SK-N-SH (cell line): ENCODE data around the gene ATP8A1. TPM values are rescaled to one million over a fixed set of nuclear protein-coding genes. Genes with fewer than 3 reads are reported as not detected.
A peak's percentile ranks its signal among the peaks of the same experiment; 100 is the strongest.

Experiments used
- CTCF ChIA-PET: fragments of 300-600, 350-600 bp; formaldehyde crosslinking; extraction: SDS; loops from one replicate; lab custom pipeline; 2021; lab: Yijun Ruan, JAX
- POLR2A ChIA-PET: fragments of 350-600 bp; sonication (Branson Sonifier 250); formaldehyde crosslinking; extraction: SDS; loops from one replicate; lab custom pipeline; 2020; ENCODE audit warnings: antibody characterized with exemption, inconsistent platforms; lab: Yijun Ruan, JAX
- DNase-seq: peaks from one replicate; pipeline ENCODE4 v3.0.0; 2012
- H2AFZ ChIP-seq: fragments of 200-600 bp; sonication (generic); 2 replicates; pipeline ENCODE4 v1.8.1; 2016; ENCODE audit warnings: antibody characterized with exemption, mild to moderate bottlenecking, low read depth
- H3F3A ChIP-seq: fragments of 200-600 bp; sonication (generic); replicated peaks from 2 replicates; pipeline ENCODE3; 2016; ENCODE audit warnings: antibody characterized with exemption, mild to moderate bottlenecking; ENCODE audit not compliant: insufficient read depth
- H3K27ac ChIP-seq, 2 experiments: fragments of 200-500 bp in 1 of 2; fragments of 200-600 bp in 1 of 2; sonication (Bioruptor generic) in 1 of 2; sonication (generic), shearing (Covaris generic) in 1 of 2; 2 replicates each; pipeline versions ENCODE4 v1.5.1 to v1.6.1; 2014 to 2016; ENCODE audit warnings: low read depth in 2 of 2, inconsistent platforms in 1 of 2, low read length in 1 of 2, mild to moderate bottlenecking in 1 of 2, mixed read lengths in 1 of 2
- H3K27me3 ChIP-seq: fragments of 200-600 bp; sonication (generic), shearing (Covaris generic); 2 replicates; pipeline ENCODE4 v1.6.1; 2016; ENCODE audit warnings: mixed run types; ENCODE audit not compliant: insufficient read depth
- H3K36me3 ChIP-seq, 2 experiments: fragments of 200-500 bp in 1 of 2; fragments of 200-600 bp in 1 of 2; sonication (Bioruptor generic) in 1 of 2; sonication (generic) in 1 of 2; replicated peaks in 1 of 2; 2 replicates each; pipeline versions ENCODE3 to v1.5.1; 2014 to 2016; ENCODE audit warnings: low read length in 1 of 2, mild to moderate bottlenecking in 1 of 2; ENCODE audit not compliant: insufficient read depth in 2 of 2, control insufficient read depth in 1 of 2
- H3K4me1 ChIP-seq, 2 experiments: fragments of 200-500 bp in 1 of 2; fragments of 200-600 bp in 1 of 2; sonication (Bioruptor generic) in 1 of 2; sonication (generic), shearing (Covaris generic) in 1 of 2; 2 replicates each; pipeline versions ENCODE4 v1.5.1 to v1.6.1; 2014 to 2016; ENCODE audit warnings: low read depth in 1 of 2, low read length in 1 of 2, mixed run types in 1 of 2; ENCODE audit not compliant: insufficient read depth in 2 of 2, control insufficient read depth in 1 of 2
- H3K4me2 ChIP-seq: fragments of 200-600 bp; sonication (generic), shearing (Covaris generic); 2 replicates; pipeline ENCODE4 v1.6.1; 2017; ENCODE audit warnings: mixed run types
- H3K4me3 ChIP-seq, 2 experiments: fragments of 200-500 bp in 1 of 2; fragments of 200-600 bp in 1 of 2; sonication (Bioruptor generic) in 1 of 2; sonication (generic), shearing (Covaris generic) in 1 of 2; 2 replicates each; pipeline versions ENCODE4 v1.5.1 to v1.8.1; 2014 to 2016; ENCODE audit warnings: low read depth in 2 of 2, inconsistent platforms in 1 of 2, low read length in 1 of 2, mild to moderate bottlenecking in 1 of 2, mixed read lengths in 1 of 2, moderate library complexity in 1 of 2
- H3K79me2 ChIP-seq: fragments of 200-600 bp; sonication (generic); 2 replicates; pipeline ENCODE4 v1.8.1; 2017; ENCODE audit warnings: mild to moderate bottlenecking; ENCODE audit not compliant: insufficient read depth
- H3K9ac ChIP-seq: fragments of 200-600 bp; sonication (generic); 2 replicates; pipeline ENCODE4 v1.6.1; 2017; ENCODE audit warnings: mixed run types
- H3K9me2 ChIP-seq: fragments of 200-600 bp; sonication (generic); 2 replicates; pipeline ENCODE4 v1.6.1; 2017; ENCODE audit warnings: mixed run types
- H3K9me3 ChIP-seq: fragments of 200-600 bp; sonication (generic); 2 replicates; pipeline ENCODE4 v1.6.1; 2017; ENCODE audit warnings: mixed run types, mild to moderate bottlenecking, moderate library complexity
- H4K20me1 ChIP-seq: fragments of 200-600 bp; sonication (generic); 2 replicates; pipeline ENCODE4 v1.6.1; 2017; ENCODE audit warnings: mild to moderate bottlenecking, mixed run types; ENCODE audit not compliant: insufficient read depth
- CTCF ChIP-seq: fragments of 200-600 bp; sonication (generic); IDR thresholded peaks from 2 replicates; pipeline ENCODE4 v1.6.1; 2017; ENCODE audit warnings: antibody characterized with exemption, mild to moderate bottlenecking, moderate library complexity
- EZH2phosphoT487 ChIP-seq: fragments of 200-600 bp; sonication (generic); IDR thresholded peaks from 2 replicates; pipeline ENCODE4 v1.6.1; 2017; ENCODE audit warnings: low read depth, mixed run types, mild to moderate bottlenecking, antibody characterized with exemption, moderate library complexity, borderline replicate concordance
- FOXJ3 ChIP-seq: sonication (generic); formaldehyde crosslinking; IDR thresholded peaks from 2 replicates; pipeline ENCODE4 v1.5.1; 2020; ENCODE audit warnings: mild to moderate bottlenecking, missing genetic modification reagents
- MAX ChIP-seq: IDR thresholded peaks from 2 replicates; pipeline ENCODE4 v1.4.0; 2012; ENCODE audit warnings: low read depth
- MXI1 ChIP-seq: IDR thresholded peaks from 2 replicates; pipeline ENCODE4 v1.6.1; 2012; ENCODE audit warnings: mild to moderate bottlenecking, low read depth, low read length, improper control_type of control experiment
- WGBS: methylation state at CpG from one replicate; pipeline ENCODE4 v1.1.6; 2017; ENCODE audit warnings: low lambda C conversion rate; 5-methylcytosine and 5-hydroxymethylcytosine counted together
- polyA plus RNA-seq, 3 experiments: library from polyadenylated mRNA; depleted of rRNA; stranded (reverse); fragments of >200 nt; gene quantifications; 2 replicates each; pipeline ENCODE4 v1.2.3, GENCODE V29; 2012

ATP8A1 gene
- polyA plus RNA-seq, 1 of the 3 experiments (the other 2 are of a cell fraction): 0.38 TPM

- no peaks in the 10 kb centered on the region for H3K9me2 ChIP-seq
- H3K4me1 ChIP-seq: peaks cover 11 to 20% of the 10 kb centered on the region in 2 experiments; a peak in 2 of 4 replicates
- no peaks in the 10 kb centered on the region for H3K36me3 ChIP-seq
- DNase-seq: peak; percentile 69
- H3K9me3 ChIP-seq: no peaks in the 10 kb centered on the region
- CTCF ChIA-PET: interaction anchor here (0.9 to 2.2 kb wide), 3 partner anchors 9 to 94 kb away, joined by 3 to 8 read pairs (median 6); no protein-coding TSS in a partner anchor
- WGBS: 7% methylated on average over 28 of the region's 39 CpGs
- peak overlapping the region in 1 of 2 experiments; percentile 79; a peak in 2 of 4 replicates for H3K27ac ChIP-seq
- TF ChIP-seq MAX (0 out of 2 replicates have a peak, but pooled peaks have one; percentile 11), CTCF (no peak), MXI1 (peak; percentile 74)
- TF ChIP-seq, all 33 proteins: peak for 2
- H3K27me3 ChIP-seq: no peaks in the 10 kb centered on the region; the same call in 1 of the 2 replicates
- no peaks in the 10 kb centered on the region for H4K20me1 ChIP-seq
- H3K4me3 ChIP-seq: peak overlapping the region; percentile 71 to 90
- H3K9ac ChIP-seq: no peak overlapping the region
- H3K79me2 ChIP-seq: no peaks in the 10 kb centered on the region
- POLR2A ChIA-PET: interaction anchor here (1.1 to 2.0 kb wide), 4 partner anchors 10 to 793 kb away, joined by 3 to 14 read pairs (median 4); no protein-coding TSS in a partner anchor
- H3K4me2 ChIP-seq: peak overlapping the region; percentile 88
- H2AFZ ChIP-seq: peak overlapping the region; percentile 85
- H3F3A ChIP-seq: peaks cover 8% of the 10 kb centered on the region
Observed at GRCh38 chr4:42655921-42656678, 805 bp downstream of the ATP8A1 start.

- H3K4me1 ChIP-seq: peaks cover 11 to 20% of the 10 kb centered on the region in 2 experiments; a peak in 2 of 4 replicates
- H3K79me2 ChIP-seq: no peaks in the 10 kb centered on the region
- H2AFZ ChIP-seq: no peak overlapping the region
- H3F3A ChIP-seq: peaks cover 8% of the 10 kb centered on the region
- H3K36me3 ChIP-seq: no peaks in the 10 kb centered on the region
- H3K27me3 ChIP-seq: no peaks in the 10 kb centered on the region; the same call in 1 of the 2 replicates
- H3K9ac ChIP-seq: no peak overlapping the region
- H3K9me2 ChIP-seq: no peaks in the 10 kb centered on the region
- 79% methylated on average over 1 of the region's 1 CpG for WGBS
- H3K4me3 ChIP-seq: peak overlapping the region in 1 of 2 experiments; percentile 90; a peak in 2 of 4 replicates
- no peaks in the 10 kb centered on the region for H3K9me3 ChIP-seq
- CTCF ChIA-PET: interaction anchor here (0.7 to 1.3 kb wide), 4 partner anchors 9 to 87 kb away, joined by 3 to 4 read pairs (median 3); no protein-coding TSS in a partner anchor
- POLR2A ChIA-PET: interaction anchor here (1.1 kb wide), 1 partner anchor 21 kb away, joined by 5 read pairs; no protein-coding TSS in a partner anchor
- no peak overlapping the region for H3K4me2 ChIP-seq
- H4K20me1 ChIP-seq: no peaks in the 10 kb centered on the region
- no peak for DNase-seq
- peak overlapping the region in 1 of 2 experiments; percentile 79; a peak in 1 of 4 replicates for H3K27ac ChIP-seq
- TF ChIP-seq EZH2phosphoT487 (no peak), FOXJ3 (CRISPR knock-in tag) (no peak)
Observed at GRCh38 chr4:42655269-42655637, 1.7 kb downstream of the ATP8A1 start.
